H1 (cell line): ENCODE results near the gene PSG7. TPM values are rescaled to one million over a fixed set of nuclear protein-coding genes. Genes with fewer than 3 reads are reported as not detected.
"Not testable (repeated sequence)": the region's sequence is repeated elsewhere in the genome, so short reads cannot be mapped to it uniquely, and the experiment has no call there.

Source experiments
- CTCF ChIA-PET: fragments of 300-600 bp; sonication (Branson Sonifier 250); formaldehyde crosslinking; loops from one replicate; lab custom pipeline; 2021; ENCODE audit not compliant: partially characterized antibody; lab: Charles Lee
- POLR2A ChIA-PET: fragments of 300-600 bp; sonication (Branson Sonifier 250); formaldehyde crosslinking; loops from one replicate; lab custom pipeline; 2021; ENCODE audit warnings: inconsistent platforms; ENCODE audit not compliant: partially characterized antibody; lab: Charles Lee
- DNase-seq, 2 experiments: peaks; one replicate each; pipeline versions ENCODE4 v3.0.0 to v3.0.0-alpha.2; 2010 to 2022; ENCODE audit warnings: low spot score in 2 of 2, low read depth in 1 of 2, mixed read lengths in 1 of 2
- FAIRE-seq: peaks from 2 replicates; lab custom pipeline; 2011; peaks lifted over from hg19 to GRCh38; lab: Jason Lieb, UNC
- H2AFZ ChIP-seq: 2 replicates; pipeline ENCODE4 v1.8.1; 2012; ENCODE audit warnings: low read length, inconsistent platforms
- H2AK5ac ChIP-seq: 2 replicates; pipeline ENCODE4 v1.6.1; 2013; ENCODE audit warnings: low read depth, low read length
- H2BK120ac ChIP-seq: replicated peaks from 2 replicates; pipeline ENCODE3; 2013; ENCODE audit warnings: low read depth, low read length, inconsistent platforms
- H2BK12ac ChIP-seq: 2 replicates; pipeline ENCODE4 v1.6.1; 2013; ENCODE audit warnings: low read depth, low read length
- H2BK15ac ChIP-seq: 2 replicates; pipeline ENCODE4 v1.6.1; 2013; ENCODE audit warnings: low read length
- H2BK20ac ChIP-seq: 2 replicates; pipeline ENCODE4 v1.6.1; 2013; ENCODE audit warnings: low read length
- H2BK5ac ChIP-seq: 2 replicates; pipeline ENCODE4 v1.6.1; 2013; ENCODE audit warnings: low read depth, low read length
- H3K14ac ChIP-seq: 2 replicates; pipeline ENCODE4 v1.6.1; 2013; ENCODE audit warnings: inconsistent platforms; ENCODE audit not compliant: insufficient read length
- H3K18ac ChIP-seq: 2 replicates; pipeline ENCODE4 v1.6.1; 2013; ENCODE audit warnings: low read length; ENCODE audit errors: extremely low read depth
- H3K23ac ChIP-seq: 2 replicates; pipeline ENCODE4 v1.6.1; 2013; ENCODE audit warnings: inconsistent platforms; ENCODE audit not compliant: insufficient read length
- H3K23me2 ChIP-seq: 2 replicates; pipeline ENCODE4 v1.6.1; 2013; ENCODE audit warnings: low read depth, low read length
- H3K27ac ChIP-seq: 2 replicates; pipeline ENCODE4 v1.6.1; 2011; ENCODE audit warnings: low read depth, low read length, inconsistent platforms
- H3K27me3 ChIP-seq, 4 experiments: replicated peaks in 1 of 4; 1 replicate in 1 of 4; 2 replicates in 3 of 4; pipeline versions ENCODE4 v1.6.1 to v1.8.1; 2011 to 2013; ENCODE audit warnings: low read length in 3 of 4, mild to moderate bottlenecking in 3 of 4, inconsistent platforms in 2 of 4, mixed read lengths in 2 of 4, moderate library complexity in 1 of 4; ENCODE audit not compliant: control insufficient read depth in 3 of 4, insufficient read depth in 3 of 4; ENCODE audit errors: extremely low read depth in 1 of 4
- H3K36me3 ChIP-seq, 4 experiments: 2 replicates each; pipeline versions ENCODE4 v1.6.1 to v1.8.1; 2011 to 2013; ENCODE audit warnings: mild to moderate bottlenecking in 4 of 4, low read length in 3 of 4, moderate library complexity in 2 of 4, control low read depth in 1 of 4, inconsistent platforms in 1 of 4; ENCODE audit not compliant: insufficient read depth in 4 of 4, control insufficient read depth in 2 of 4
- H3K4ac ChIP-seq: replicated peaks from 2 replicates; pipeline ENCODE3; 2013; ENCODE audit warnings: low read length, low read depth, mixed read lengths, inconsistent platforms; ENCODE audit not compliant: insufficient read length
- H3K4me1 ChIP-seq, 4 experiments: replicated peaks in 1 of 4; 1 replicate in 1 of 4; 2 replicates in 3 of 4; pipeline versions ENCODE4 v1.6.1 to v1.8.1; 2011 to 2013; ENCODE audit warnings: low read length in 3 of 4, inconsistent platforms in 2 of 4, mixed read lengths in 1 of 4; ENCODE audit not compliant: insufficient read depth in 4 of 4, control insufficient read depth in 3 of 4
- H3K4me2 ChIP-seq, 2 experiments: 2 replicates each; pipeline versions ENCODE4 v1.6.1 to v1.8.1; 2011 to 2013; ENCODE audit warnings: low read depth in 2 of 2, low read length in 2 of 2, control low read depth in 1 of 2, inconsistent platforms in 1 of 2, mild to moderate bottlenecking in 1 of 2; ENCODE audit not compliant: insufficient read depth in 1 of 2
- H3K4me3 ChIP-seq, 4 experiments: fragments of 200-600, 300-600 bp in 1 of 4; sonication (generic), shearing (Covaris generic), sonication (Bioruptor Twin) in 1 of 4; 2 replicates each; pipeline versions ENCODE4 v1.5.1 to v1.8.1; 2011 to 2016; ENCODE audit warnings: low read length in 4 of 4, low read depth in 3 of 4, control low read depth in 2 of 4, inconsistent platforms in 2 of 4, mild to moderate bottlenecking in 2 of 4, mixed read lengths in 1 of 4, moderate library complexity in 1 of 4; ENCODE audit not compliant: insufficient read depth in 2 of 4; ENCODE audit errors: extremely low read depth in 1 of 4
- H3K56ac ChIP-seq: replicated peaks from 2 replicates; pipeline ENCODE3; 2013; ENCODE audit warnings: low read depth, mild to moderate bottlenecking, mixed read lengths, low read length, inconsistent platforms; ENCODE audit not compliant: insufficient read length
- H3K79me1 ChIP-seq: 2 replicates; pipeline ENCODE4 v1.6.1; 2013; ENCODE audit warnings: low read depth, low read length, control low read depth
- H3K79me2 ChIP-seq, 2 experiments: 2 replicates each; pipeline versions ENCODE4 v1.6.1 to v1.8.1; 2012 to 2013; ENCODE audit warnings: low read length in 2 of 2, mild to moderate bottlenecking in 2 of 2, inconsistent platforms in 1 of 2; ENCODE audit not compliant: insufficient read depth in 2 of 2, control insufficient read depth in 1 of 2
- H3K9ac ChIP-seq, 4 experiments: replicated peaks in 1 of 4; 1 replicate in 1 of 4; 2 replicates in 3 of 4; pipeline versions ENCODE4 v1.6.1 to v1.8.1; 2011 to 2013; ENCODE audit warnings: low read depth in 3 of 4, low read length in 3 of 4, control low read depth in 2 of 4, mild to moderate bottlenecking in 2 of 4, moderate library complexity in 2 of 4, inconsistent platforms in 1 of 4; ENCODE audit errors: extremely low read depth in 1 of 4
- H3K9me3 ChIP-seq, 2 experiments: 2 replicates each; pipeline versions ENCODE4 v1.6.1 to v1.8.1; 2012 to 2013; ENCODE audit warnings: mild to moderate bottlenecking in 2 of 2, moderate library complexity in 2 of 2, control low read depth in 1 of 2, inconsistent platforms in 1 of 2, low read depth in 1 of 2, low read length in 1 of 2, mixed read lengths in 1 of 2; ENCODE audit not compliant: insufficient read depth in 2 of 2
- H4K20me1 ChIP-seq, 2 experiments: replicated peaks in 1 of 2; 2 replicates each; pipeline versions ENCODE3 to v1.8.1; 2011 to 2013; ENCODE audit warnings: inconsistent platforms in 2 of 2, low read length in 2 of 2, mild to moderate bottlenecking in 1 of 2; ENCODE audit not compliant: insufficient read depth in 2 of 2, control insufficient read depth in 1 of 2
- H4K5ac ChIP-seq: 2 replicates; pipeline ENCODE4 v1.6.1; 2013; ENCODE audit warnings: low read length, low read depth, mixed read lengths, inconsistent platforms; ENCODE audit not compliant: insufficient read length
- H4K8ac ChIP-seq: 2 replicates; pipeline ENCODE4 v1.8.0; 2013; ENCODE audit warnings: mild to moderate bottlenecking, moderate library complexity, low read length, inconsistent platforms; ENCODE audit not compliant: insufficient read depth; ENCODE audit errors: extremely low read depth
- H4K91ac ChIP-seq: replicated peaks from 2 replicates; pipeline ENCODE3; 2013; ENCODE audit warnings: low read length, mixed read lengths, inconsistent platforms; ENCODE audit not compliant: insufficient read length
- WGBS, 2 experiments: shearing (Covaris generic) in 1 of 2; methylation state at CpG; one replicate each; pipeline versions ENCODE4 v1.1.6 to v1.1.7; 2013 to 2015; ENCODE audit warnings: low lambda C conversion rate in 2 of 2, mixed read lengths in 2 of 2, inconsistent platforms in 1 of 2, low coverage in 1 of 2, missing lambda C conversion rate in 1 of 2; ENCODE audit not compliant: insufficient replicate concordance in 2 of 2, insufficient coverage in 1 of 2, insufficient read length in 1 of 2; ENCODE audit errors: extremely low coverage in 1 of 2, missing lambda C conversion rate in 1 of 2; 5-methylcytosine and 5-hydroxymethylcytosine counted together
- polyA plus RNA-seq, 7 experiments: library from polyadenylated mRNA; depleted of rRNA in 3 of 7; stranded (reverse) in 5 of 7; unstranded in 2 of 7; fragments of >200 nt in 5 of 7; fragments of 200-250 nt in 2 of 7; gene quantifications; 1 replicate in 5 of 7; 2 replicates in 1 of 7; 4 replicates in 1 of 7; pipeline versions ENCODE4 v1.2.1 to v1.2.3, GENCODE V29; 2011 to 2013; ENCODE audit warnings: missing spikeins in 2 of 7, mixed read lengths in 2 of 7
- total RNA-seq: library from RNA; stranded (reverse); fragmentation: NEBNext Ultra II Directional; extraction: Animal tissue kit (Norgen Biotek cat#: 25700); gene quantifications from 2 replicates; pipeline ENCODE4 v1.2.1, GENCODE V29; 2021

Gene PSG7
- total and polyA plus RNA-seq, 2 of the 8 experiments (the other 6 are each of a cell fraction or from before 2014, with no cell fraction given), result not detected

DNA sequence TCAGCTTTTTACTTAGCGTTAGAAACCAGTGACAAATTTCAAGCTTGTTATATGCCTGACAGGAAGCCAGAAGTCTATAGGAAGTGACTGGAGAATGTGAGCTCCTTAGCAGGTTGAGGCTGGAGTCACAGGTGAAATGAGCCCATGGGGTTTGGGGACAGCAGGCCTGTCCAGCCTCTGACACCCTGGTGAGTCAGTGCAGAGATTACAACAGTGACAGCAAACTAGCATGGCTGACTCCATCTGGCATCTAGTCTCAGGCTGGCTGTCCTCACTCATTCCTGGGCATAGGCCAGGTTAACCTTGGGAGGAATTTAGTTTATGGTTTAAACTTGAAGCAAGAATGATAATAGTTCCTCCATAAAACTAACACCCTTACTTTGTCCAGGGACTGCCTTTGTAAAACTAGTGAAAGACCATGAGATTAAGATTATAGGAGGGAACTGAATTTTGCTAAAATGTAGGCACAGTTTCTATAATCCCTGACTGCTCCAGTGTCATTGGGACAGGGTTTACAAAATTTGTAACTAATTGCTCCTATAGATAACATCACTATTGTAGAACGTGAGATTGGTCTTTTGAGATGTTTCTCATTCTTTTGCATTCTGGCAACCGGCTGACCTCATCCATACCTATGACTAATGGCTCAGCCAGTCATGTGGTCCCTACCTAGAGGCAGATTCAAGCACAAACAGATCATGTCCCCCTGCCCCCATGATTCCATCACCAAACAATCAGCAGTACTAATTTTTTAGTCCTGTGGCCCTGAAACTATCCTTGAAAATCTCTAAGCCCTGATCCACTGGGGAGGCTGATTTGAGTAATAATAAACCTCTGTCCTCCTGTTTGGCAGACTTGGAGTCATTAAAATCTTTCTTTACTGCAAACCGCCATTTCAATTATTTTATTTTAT, 61.9 kb downstream of the PSG7 start:
- H3K9ac ChIP-seq, H2AFZ ChIP-seq, H2BK20ac ChIP-seq, H2BK15ac ChIP-seq, H4K5ac ChIP-seq, H3K4ac ChIP-seq, H3K4me3 ChIP-seq, H2BK120ac ChIP-seq, H3K27me3 ChIP-seq, H3K79me1 ChIP-seq, H3K79me2 ChIP-seq, H3K36me3 ChIP-seq, H3K27ac ChIP-seq, H2BK12ac ChIP-seq, H2AK5ac ChIP-seq, H3K23ac ChIP-seq, H3K4me1 ChIP-seq, H3K18ac ChIP-seq, H4K20me1 ChIP-seq, H2BK5ac ChIP-seq, H3K23me2 ChIP-seq, H4K91ac ChIP-seq, H3K14ac ChIP-seq, H4K8ac ChIP-seq, FAIRE-seq, CTCF ChIA-PET, H3K4me2 ChIP-seq, POLR2A ChIA-PET, H3K56ac ChIP-seq, DNase-seq: not testable (repeated sequence)
- peaks cover 27 to 68% of the 10 kb centered on the region in 2 experiments; a peak in 3 of 4 replicates for H3K9me3 ChIP-seq
- WGBS, 2 experiments, result 77% methylated on average over 4 of the region's 4 CpGs; no CpG with 5 or more reads in 1 of the 2 experiments
